Sigmoid colon (tissue), 7 donors: ENCODE measurements around the gene MAL. TPM values are rescaled to one million over a fixed set of nuclear protein-coding genes. Genes with fewer than 3 reads are reported as not detected.
"Not testable (repeated sequence)": the region's sequence is repeated elsewhere in the genome, so short reads cannot be mapped to it uniquely, and the experiment has no call there.

Source experiments
- DNase-seq: peaks from one replicate; pipeline ENCODE4 v3.0.0-alpha.2; 2019
- H3K27ac ChIP-seq, 4 donors: fragments of 200-600 bp; sonication (generic); one replicate each; pipeline ENCODE4 v1.5.1; 2016 to 2019; ENCODE audit warnings: mild to moderate bottlenecking in 1 of 4
- H3K27me3 ChIP-seq, 3 donors: fragments of 200-600 bp; sonication (generic); one replicate each; pipeline ENCODE4 v1.5.1; 2019; ENCODE audit warnings: mild to moderate bottlenecking in 1 of 3
- H3K36me3 ChIP-seq, 4 donors: fragments of 200-600 bp; sonication (generic); one replicate each; pipeline ENCODE4 v1.5.1; 2016 to 2019
- H3K4me1 ChIP-seq, 4 donors: fragments of 200-600 bp; sonication (generic); one replicate each; pipeline ENCODE4 v1.5.1; 2017 to 2019
- H3K4me3 ChIP-seq, 4 donors: fragments of 200-600 bp; sonication (generic); one replicate each; pipeline ENCODE4 v1.5.1; 2017 to 2019; ENCODE audit warnings: mild to moderate bottlenecking in 2 of 4, moderate library complexity in 1 of 4
- H3K9me3 ChIP-seq, 4 donors: fragments of 200-600 bp in 3 of 4; sonication (generic) in 3 of 4; one replicate each; pipeline versions ENCODE4 v1.5.1 to v1.6.1; 2013 to 2019
- EP300 ChIP-seq, 4 donors: sonication (generic); formaldehyde crosslinking; IDR thresholded peaks; one replicate each; pipeline ENCODE4 v1.6.1; 2017; ENCODE audit warnings: antibody characterized with exemption in 4 of 4
- POLR2A ChIP-seq, 2 donors: fragments of 450-650 bp; IDR thresholded peaks; one replicate each; pipeline ENCODE4 v1.6.1; 2016; ENCODE audit warnings: antibody characterized with exemption in 2 of 2, mild to moderate bottlenecking in 2 of 2, moderate library complexity in 2 of 2
- POLR2AphosphoS5 ChIP-seq, 4 donors: sonication (generic); formaldehyde crosslinking; IDR thresholded peaks; one replicate each; pipeline ENCODE4 v1.6.1; 2017; ENCODE audit warnings: antibody characterized with exemption in 4 of 4
- WGBS, 2 donors: extraction: QIAGEN DNeasy Blood & Tissue Kit; methylation state at CpG; one replicate each; pipeline ENCODE4 v1.1.7; 2013; 5-methylcytosine and 5-hydroxymethylcytosine counted together
- intact Hi-C: fragments of 100-400 bp; cut with DNase I; formaldehyde crosslinking; loops from one replicate; pipeline ENCODE4 v1.15.1; 2023
- polyA plus RNA-seq, 3 donors: library from polyadenylated mRNA; stranded (reverse); fragments of 200-250 nt; gene quantifications; one replicate each; pipeline ENCODE4 v1.2.3, GENCODE V29; 2013
- small RNA-seq, 3 donors: library from RNA; depleted of rRNA; stranded (forward); fragments of <200 nt; gene quantifications; one replicate each; pipeline ENCODE3, GENCODE V24; 2016
- total RNA-seq, 4 donors: library from RNA; depleted of rRNA; stranded (reverse); fragments of >200 nt; gene quantifications; one replicate each; pipeline ENCODE4 v1.1.0, GENCODE V29; 2016
- TF ChIP-seq, protein P1 (sequence below), 4 experiments: fragments of 450-650 bp in 3 of 4; fragments of 200-600 bp in 1 of 4; IDR thresholded peaks; one replicate each; pipeline ENCODE4 v1.5.1; 2016 to 2019; ENCODE audit warnings: antibody characterized with exemption in 4 of 4, mild to moderate bottlenecking in 3 of 4, moderate library complexity in 2 of 4
- donor health status: healthy with polysubstance abuse.
- donor health status: Bipolar disorder and iron deficiency.
- donor health status: healthy.

The MAL gene
- total and polyA plus RNA-seq, 7 donors, result 0.69 to 28.9 (median 8.4) TPM

DNA sequence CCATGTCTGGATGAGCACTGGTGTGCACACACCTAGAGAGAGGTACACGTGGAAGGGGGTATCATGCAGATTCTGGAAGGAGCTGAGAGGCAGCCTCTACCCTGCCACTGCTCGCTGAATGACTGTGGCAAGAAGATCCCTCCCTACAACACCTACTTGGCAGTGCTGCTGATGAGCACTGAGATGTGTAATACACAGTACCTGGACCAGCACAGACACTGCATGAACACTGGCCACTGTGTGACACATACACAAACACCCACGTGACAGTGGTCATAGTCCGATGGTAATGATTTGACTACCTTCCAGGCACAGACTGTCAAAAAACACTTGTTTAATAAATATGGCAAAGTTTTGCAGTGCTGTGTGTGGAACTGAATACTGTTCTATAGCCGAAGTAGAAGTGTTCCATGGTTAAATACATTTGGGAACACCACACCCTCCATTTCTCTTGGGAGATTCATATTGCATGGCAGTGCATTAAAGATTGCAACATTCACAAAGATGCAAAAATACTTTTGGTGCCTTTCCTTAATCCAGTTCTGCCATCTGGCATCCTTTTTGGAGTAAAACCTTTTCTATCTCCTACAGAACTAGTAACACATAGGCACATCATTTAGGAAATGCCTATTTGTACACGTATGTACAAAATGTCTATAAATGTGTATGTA is 66.5 kb downstream of the MAL start:
- Histone ChIP-seq H3K36me3 (peaks cover 9 to 68% (median 31%) of the 10 kb centered on the region in 4 donors), H3K27me3 (no peaks in the 10 kb centered on the region), H3K4me1 (no peaks in the 10 kb centered on the region), H3K27ac (no peak overlapping the region), H3K9me3 (no peaks in the 10 kb centered on the region), H3K4me3 (no peak overlapping the region)
- DNase-seq, result no peak
- no peak for TF ChIP-seq POLR2A (IDR thresholded peaks at IDR 0.05)
- TF ChIP-seq, protein P1, sequence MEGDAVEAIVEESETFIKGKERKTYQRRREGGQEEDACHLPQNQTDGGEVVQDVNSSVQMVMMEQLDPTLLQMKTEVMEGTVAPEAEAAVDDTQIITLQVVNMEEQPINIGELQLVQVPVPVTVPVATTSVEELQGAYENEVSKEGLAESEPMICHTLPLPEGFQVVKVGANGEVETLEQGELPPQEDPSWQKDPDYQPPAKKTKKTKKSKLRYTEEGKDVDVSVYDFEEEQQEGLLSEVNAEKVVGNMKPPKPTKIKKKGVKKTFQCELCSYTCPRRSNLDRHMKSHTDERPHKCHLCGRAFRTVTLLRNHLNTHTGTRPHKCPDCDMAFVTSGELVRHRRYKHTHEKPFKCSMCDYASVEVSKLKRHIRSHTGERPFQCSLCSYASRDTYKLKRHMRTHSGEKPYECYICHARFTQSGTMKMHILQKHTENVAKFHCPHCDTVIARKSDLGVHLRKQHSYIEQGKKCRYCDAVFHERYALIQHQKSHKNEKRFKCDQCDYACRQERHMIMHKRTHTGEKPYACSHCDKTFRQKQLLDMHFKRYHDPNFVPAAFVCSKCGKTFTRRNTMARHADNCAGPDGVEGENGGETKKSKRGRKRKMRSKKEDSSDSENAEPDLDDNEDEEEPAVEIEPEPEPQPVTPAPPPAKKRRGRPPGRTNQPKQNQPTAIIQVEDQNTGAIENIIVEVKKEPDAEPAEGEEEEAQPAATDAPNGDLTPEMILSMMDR (IDR thresholded peaks at IDR 0.05), result no peak
- no peak for TF ChIP-seq EP300 (IDR thresholded peaks at IDR 0.05)
- TF ChIP-seq POLR2AphosphoS5 (IDR thresholded peaks at IDR 0.05), result no peak
- intact Hi-C loops, result no loop called here
- 91 to 96% methylated on average over 6 of the region's 6 CpGs for WGBS, 2 donors

- H3K27ac ChIP-seq, H3K27me3 ChIP-seq, H3K4me1 ChIP-seq, H3K9me3 ChIP-seq, DNase-seq, intact Hi-C loops, H3K4me3 ChIP-seq: not testable (repeated sequence)
- WGBS, 2 donors, result 97 to 98% methylated on average over 5 of the region's 5 CpGs
- peaks cover 3 to 69% (median 30%) of the 10 kb centered on the region in 4 donors for H3K36me3 ChIP-seq
Observed at GRCh38 chr2:95098273-95098672, 72.8 kb downstream of the MAL start.

DNA sequence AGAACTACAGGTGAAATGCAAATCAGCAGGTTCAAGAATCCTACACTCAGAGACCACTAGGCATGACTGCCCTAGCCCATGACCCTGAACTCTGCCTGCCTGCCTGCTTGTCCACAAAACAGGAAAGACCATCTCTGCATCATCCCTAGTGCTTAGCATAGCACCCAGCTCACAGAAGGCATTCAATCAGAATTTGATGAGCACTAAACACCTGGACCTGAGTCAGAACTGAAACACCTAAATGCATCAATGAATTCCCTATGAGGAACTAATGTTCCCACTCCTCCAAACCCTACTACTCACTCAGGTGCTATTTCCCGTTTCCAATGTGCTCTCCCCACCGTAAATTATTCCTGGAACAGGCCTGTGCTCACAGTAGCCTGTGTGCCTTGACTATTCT is 74.4 kb downstream of the MAL start:
- 94 to 97% methylated on average over 2 of the region's 2 CpGs for WGBS, 2 donors
- Histone ChIP-seq H3K27ac (no peak overlapping the region), H3K4me1 (no peaks in the 10 kb centered on the region), H3K27me3 (no peaks in the 10 kb centered on the region), H3K9me3 (no peaks in the 10 kb centered on the region), H3K36me3 (peaks cover 3 to 78% (median 39%) of the 10 kb centered on the region in 4 donors), H3K4me3 (no peak overlapping the region)
- intact Hi-C loops, result no loop called here
- no peak for DNase-seq
- no peak for TF ChIP-seq POLR2A (IDR thresholded peaks at IDR 0.05)
- TF ChIP-seq POLR2AphosphoS5 (IDR thresholded peaks at IDR 0.05), result no peak
- TF ChIP-seq EP300 (IDR thresholded peaks at IDR 0.05), result no peak
- TF ChIP-seq, protein P1 (IDR thresholded peaks at IDR 0.05), result no peak

Small RNA genes lying within 50 kb of the gene (small RNA-seq; reads per million reads assigned to genes)
- 0 to 0.36 (median 0) reads per million in 3 donors for gene RN7SL575P

Other genes starting within 250 kb of the MAL start
- gene TEKT4, start 154.3 kb upstream of the MAL start, total RNA-seq, result not detected
- gene TEKT4, start 154.3 kb upstream of the MAL start, polyA plus RNA-seq, result not detected
- 10 to 100 TPM; 43.5 to 77.3 (median 48.3) TPM for gene MRPS5, start 96.1 kb downstream of the MAL start, total RNA-seq
- gene MRPS5, start 96.1 kb downstream of the MAL start, polyA plus RNA-seq, result 10 to 100 TPM; 55.9 to 78.3 (median 70.3) TPM
- 10 to 100 TPM; 12.0 to 29.4 (median 16.5) TPM for gene ZNF514, start 134.1 kb downstream of the MAL start, total RNA-seq
- gene ZNF514, start 134.1 kb downstream of the MAL start, polyA plus RNA-seq, result 1 to 10 TPM; 4.8 to 8.6 (median 6.9) TPM
- gene ZNF2, start 140.1 kb downstream of the MAL start, total RNA-seq, result 1 to 10 TPM; 2.5 to 5.8 (median 3.3) TPM
- gene ZNF2, start 140.1 kb downstream of the MAL start, polyA plus RNA-seq, result 1 to 10 TPM in 2 of 3 donors, not detected in 1; 1.6 to 2.1 TPM
- gene ZNF892, start 181.8 kb downstream of the MAL start, total RNA-seq, result 1 to 10 TPM; 6.4 to 9.9 (median 8.6) TPM
- gene ZNF892, start 181.8 kb downstream of the MAL start, polyA plus RNA-seq, result under 1 TPM in 1 of 3 donors, not detected in 2; 0.86 TPM
- gene PROM2, start 248.7 kb downstream of the MAL start, total RNA-seq, result 1 to 10 TPM; 1.1 to 6.1 (median 1.9) TPM
- 10 to 100 TPM in 1 of 3 donors, 1 to 10 TPM in 2; 2.4 to 24.9 (median 2.5) TPM for gene PROM2, start 248.7 kb downstream of the MAL start, polyA plus RNA-seq